GM12874 (cell line): Measurements from ENCODE around the gene TESK2.

Experiments used
- TF ChIP-seq, protein P1 (sequence below): IDR thresholded peaks from 2 replicates; pipeline ENCODE4 v1.5.1; 2011; ENCODE audit warnings: low read depth, mild to moderate bottlenecking, control low read depth, low read length, moderate library complexity; ENCODE audit not compliant: insufficient read depth

The TESK2 gene

DNA sequence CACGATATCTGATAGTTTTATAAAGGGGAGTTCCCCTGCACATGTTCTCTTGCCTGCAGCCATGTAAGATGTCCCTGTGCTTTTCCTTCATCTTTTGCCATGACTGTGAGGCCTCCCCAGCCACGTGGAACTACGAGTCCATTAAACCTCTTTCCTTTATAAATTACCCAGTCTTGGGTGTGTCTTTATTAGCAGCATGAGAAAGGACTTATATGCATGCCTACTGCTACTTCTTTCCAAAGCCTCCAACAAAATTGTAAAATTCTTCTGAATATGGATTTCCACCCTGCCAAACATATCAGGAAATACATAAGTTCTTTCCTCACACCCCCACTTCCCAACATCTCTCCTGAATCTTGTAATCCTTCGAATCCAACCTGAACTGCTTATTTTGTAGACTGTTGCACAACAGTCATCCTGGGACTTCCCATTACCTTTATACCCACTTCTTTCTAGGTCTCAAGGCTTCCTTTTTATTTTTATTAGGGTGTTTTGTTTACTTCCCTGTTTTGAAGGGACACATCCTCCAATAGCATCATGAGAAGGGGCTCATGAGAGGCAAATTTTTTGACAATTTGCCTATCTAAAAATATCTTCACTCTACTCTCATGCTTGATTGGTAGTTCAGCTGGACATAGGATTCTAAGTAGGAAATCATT is 83.2 kb downstream of the TESK2 start:
- TF ChIP-seq, protein P1, sequence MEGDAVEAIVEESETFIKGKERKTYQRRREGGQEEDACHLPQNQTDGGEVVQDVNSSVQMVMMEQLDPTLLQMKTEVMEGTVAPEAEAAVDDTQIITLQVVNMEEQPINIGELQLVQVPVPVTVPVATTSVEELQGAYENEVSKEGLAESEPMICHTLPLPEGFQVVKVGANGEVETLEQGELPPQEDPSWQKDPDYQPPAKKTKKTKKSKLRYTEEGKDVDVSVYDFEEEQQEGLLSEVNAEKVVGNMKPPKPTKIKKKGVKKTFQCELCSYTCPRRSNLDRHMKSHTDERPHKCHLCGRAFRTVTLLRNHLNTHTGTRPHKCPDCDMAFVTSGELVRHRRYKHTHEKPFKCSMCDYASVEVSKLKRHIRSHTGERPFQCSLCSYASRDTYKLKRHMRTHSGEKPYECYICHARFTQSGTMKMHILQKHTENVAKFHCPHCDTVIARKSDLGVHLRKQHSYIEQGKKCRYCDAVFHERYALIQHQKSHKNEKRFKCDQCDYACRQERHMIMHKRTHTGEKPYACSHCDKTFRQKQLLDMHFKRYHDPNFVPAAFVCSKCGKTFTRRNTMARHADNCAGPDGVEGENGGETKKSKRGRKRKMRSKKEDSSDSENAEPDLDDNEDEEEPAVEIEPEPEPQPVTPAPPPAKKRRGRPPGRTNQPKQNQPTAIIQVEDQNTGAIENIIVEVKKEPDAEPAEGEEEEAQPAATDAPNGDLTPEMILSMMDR = no peak

DNA sequence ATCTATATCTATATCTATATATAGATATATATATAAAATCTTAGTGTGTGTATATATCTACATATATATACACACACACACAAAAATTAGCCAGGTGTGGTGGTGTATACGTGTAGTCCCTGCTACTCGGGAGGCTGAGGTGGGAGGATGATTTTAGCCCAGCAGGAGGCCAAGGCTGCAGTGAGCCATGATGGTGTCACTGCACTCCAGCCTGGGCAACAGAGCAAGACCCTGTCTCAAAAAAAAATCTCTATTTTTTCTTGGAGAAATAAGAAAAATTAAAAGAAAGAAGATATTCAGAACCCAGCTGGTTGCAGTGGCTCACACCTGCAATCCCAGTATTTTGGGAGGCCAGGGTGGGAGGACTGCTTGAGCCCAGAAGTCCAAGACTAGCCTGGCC is 85.3 kb downstream of the TESK2 start:
- TF ChIP-seq, protein P1 = no peak

DNA sequence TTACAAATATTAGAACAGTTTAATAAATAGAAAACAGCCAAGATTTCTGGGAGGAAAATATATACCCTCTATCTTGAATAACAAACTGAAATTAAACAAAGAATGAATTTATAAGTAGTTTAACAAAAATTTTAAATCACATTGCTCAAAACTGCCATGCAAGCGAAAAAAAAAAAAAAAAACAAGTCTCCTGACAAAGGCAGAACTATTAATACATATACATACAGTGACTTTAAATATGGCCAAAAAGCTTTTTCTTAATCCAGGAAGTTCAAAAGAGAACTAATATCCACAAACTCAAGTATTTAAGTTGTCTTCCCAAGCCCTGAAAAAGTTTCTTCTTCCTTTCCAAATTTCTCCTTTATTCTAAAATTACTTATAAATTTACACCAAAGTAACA is 87.2 kb downstream of the TESK2 start:
- TF ChIP-seq, protein P1 = no peak

DNA sequence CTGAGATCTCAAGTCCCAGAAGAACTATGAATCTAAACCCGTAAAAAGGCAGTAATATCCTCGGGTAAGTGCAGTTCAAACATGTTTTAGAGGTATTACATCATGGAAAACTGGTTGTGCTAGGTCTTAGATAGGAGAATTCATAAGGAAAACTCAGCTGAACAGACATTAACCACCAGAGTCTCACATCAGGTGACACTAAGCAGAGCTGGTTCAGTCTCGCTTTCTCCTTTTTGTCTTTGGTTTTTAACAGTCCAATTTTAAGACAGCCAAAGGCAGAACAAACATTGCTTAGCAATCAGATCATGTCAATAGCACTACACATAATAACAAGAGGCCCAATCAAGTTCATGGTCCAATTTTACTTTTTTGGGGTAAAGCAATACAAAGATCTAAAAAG is 87.7 kb downstream of the TESK2 start:
- TF ChIP-seq, protein P1 = no peak

DNA sequence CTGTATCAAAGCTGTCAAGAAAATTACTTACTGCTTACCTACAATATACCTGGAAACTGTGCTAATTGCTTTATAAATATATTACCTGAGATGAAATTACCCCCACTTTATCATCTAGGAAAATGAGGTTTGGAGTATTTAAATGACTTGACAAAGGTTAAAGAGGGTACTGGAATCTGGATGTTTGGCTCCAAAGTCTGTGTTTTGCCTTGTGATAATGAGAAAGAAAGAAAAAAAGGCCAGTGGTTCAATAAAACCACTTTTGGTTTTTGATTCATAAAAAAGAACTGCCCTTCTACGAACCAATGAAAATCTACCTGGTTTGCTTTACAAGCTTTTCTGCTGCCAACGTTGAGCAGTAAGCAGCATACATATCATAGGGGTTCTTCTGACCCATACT is 89.4 kb downstream of the TESK2 start:
- TF ChIP-seq, protein P1 = no peak

DNA sequence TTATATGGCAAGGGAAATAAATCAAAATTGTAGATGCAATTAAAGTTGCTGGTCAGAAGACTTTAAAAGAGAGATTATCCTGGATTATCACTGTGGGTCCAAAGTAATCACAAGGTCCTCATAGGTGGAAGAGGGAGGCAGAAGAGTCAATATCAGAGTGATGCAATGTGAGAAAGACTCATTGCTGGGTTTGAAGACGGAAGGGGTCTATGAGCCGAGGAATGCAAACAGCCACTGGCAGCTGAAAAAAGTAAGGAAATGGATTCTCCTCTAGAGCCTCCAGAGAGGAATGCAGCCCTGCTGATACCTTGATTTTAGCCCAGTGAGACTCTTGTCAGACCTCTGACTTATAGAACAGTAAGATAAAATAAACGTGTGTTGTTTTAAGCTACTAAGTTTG is 90.9 kb downstream of the TESK2 start:
- TF ChIP-seq, protein P1 = no peak

DNA sequence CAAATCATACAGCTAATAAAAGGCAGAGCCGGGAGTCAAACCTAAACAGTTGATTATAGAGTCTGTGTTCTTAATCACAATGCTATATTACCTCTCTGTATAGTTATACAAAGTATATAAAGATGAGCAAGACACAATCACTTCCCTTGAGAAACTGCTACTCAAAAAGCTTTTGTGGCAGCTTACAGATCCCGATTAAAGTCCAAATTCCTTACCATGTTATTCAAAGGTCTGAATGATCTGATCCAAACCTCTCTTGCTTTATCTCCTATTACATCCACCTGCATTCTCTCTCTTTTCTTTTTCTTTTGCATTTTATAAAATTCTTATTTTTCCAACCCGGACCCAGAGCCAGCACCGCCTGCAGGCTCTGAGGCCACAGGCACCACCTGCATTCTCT is 93.7 kb downstream of the TESK2 start:
- TF ChIP-seq, protein P1 = no peak

DNA sequence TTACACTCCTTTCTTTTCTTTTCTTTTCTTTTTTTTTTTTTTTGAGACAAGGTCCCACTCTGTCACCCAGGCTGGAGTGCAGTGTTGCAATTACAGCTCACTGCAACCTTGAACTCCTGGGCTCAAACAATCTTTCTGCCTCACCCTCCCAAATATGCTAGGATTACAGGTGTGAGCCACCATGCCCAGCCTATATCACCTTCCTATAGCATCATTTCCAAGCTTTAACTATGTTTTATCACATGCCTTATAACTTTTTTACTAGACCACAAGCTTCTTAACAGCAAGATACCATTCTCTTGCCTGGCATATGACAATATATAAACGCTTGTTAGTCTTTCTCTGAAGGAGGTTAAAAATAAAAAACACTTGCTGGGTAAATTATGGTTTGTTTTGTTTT is 95.4 kb downstream of the TESK2 start:
- TF ChIP-seq, protein P1 = no peak
